HCT116 (cell line): Measurements from ENCODE around the gene NUF2. TPM values are rescaled to one million over a fixed set of nuclear protein-coding genes. Genes with fewer than 3 reads are reported as not detected.

Source experiments
- ATAC-seq: fragments of 200-7000 bp; cut with Tn5 transposase; 2 replicates; pipeline ENCODE4 v1.9.1; 2020; ENCODE audit warnings: mild to moderate bottlenecking, moderate library complexity
- BruUV-seq: library from RNA; stranded (reverse); fragments of 400-500 nt; replicated peaks from 2 replicates; lab custom pipeline; 2021; lab: Mats Ljungman, UMichigan
- CTCF ChIA-PET: fragments of 300-600 bp; sonication (Branson Sonifier 250); formaldehyde crosslinking; loops from one replicate; lab custom pipeline; 2021; ENCODE audit warnings: antibody characterized with exemption; lab: Charles Lee
- POLR2A ChIA-PET: fragments of 300-600, 350-600 bp; sonication (Branson Sonifier 250); formaldehyde crosslinking; loops from one replicate; lab custom pipeline; 2021; ENCODE audit warnings: antibody characterized with exemption; lab: Charles Lee
- RAD21 ChIA-PET, 2 experiments: fragments of 300-600 bp; sonication (Branson Sonifier 250); formaldehyde crosslinking; loops; one replicate each; lab custom pipeline; 2023; ENCODE audit warnings: low total read pairs in 2 of 2; ENCODE audit not compliant: uncharacterized antibody in 2 of 2, unreplicated experiment in 2 of 2, low non-redundant PET in 1 of 2; lab: Charles Lee
- DNase-seq: peaks from one replicate; pipeline ENCODE4 v3.0.0-alpha.2; 2010; ENCODE audit warnings: low read depth, low spot score
- H2AFZ ChIP-seq: fragments of 200-600 bp; shearing (Covaris generic), sonication (generic); 2 replicates; pipeline ENCODE4 v1.6.1; 2017; ENCODE audit warnings: low read depth, mixed run types, mixed read lengths, antibody characterized with exemption, low read length; ENCODE audit not compliant: poor library complexity, severe bottlenecking
- H3K27ac ChIP-seq: 2 replicates; pipeline ENCODE4 v1.5.1; 2012; ENCODE audit warnings: low read depth, low read length
- H3K27me3 ChIP-seq: fragments of 200-600 bp; sonication (generic); 2 replicates; pipeline ENCODE4 v1.6.1; 2016; ENCODE audit warnings: mixed run types, low read length, mixed read lengths; ENCODE audit not compliant: insufficient read depth
- H3K36me3 ChIP-seq, 2 experiments: fragments of 200-500 bp in 1 of 2; fragments of 200-600 bp in 1 of 2; sonication (Bioruptor generic) in 1 of 2; sonication (generic) in 1 of 2; 2 replicates each; pipeline versions ENCODE4 v1.5.1 to v1.6.1; 2014 to 2016; ENCODE audit warnings: low read length in 2 of 2, inconsistent platforms in 1 of 2, mixed read lengths in 1 of 2, mixed run types in 1 of 2; ENCODE audit not compliant: insufficient read depth in 2 of 2, control insufficient read depth in 1 of 2
- H3K4me1 ChIP-seq, 2 experiments: fragments of 200-600 bp in 1 of 2; sonication (generic) in 1 of 2; 2 replicates each; pipeline versions ENCODE4 v1.5.1 to v1.6.1; 2012 to 2017; ENCODE audit warnings: low read length in 2 of 2, inconsistent platforms in 1 of 2, mild to moderate bottlenecking in 1 of 2, mixed read lengths in 1 of 2, mixed run types in 1 of 2, moderate library complexity in 1 of 2; ENCODE audit not compliant: insufficient read depth in 2 of 2, control insufficient read depth in 1 of 2
- H3K4me2 ChIP-seq: fragments of 200-600 bp; sonication (generic); 2 replicates; pipeline ENCODE4 v1.6.1; 2017; ENCODE audit warnings: mixed run types, low read length, mixed read lengths
- H3K4me3 ChIP-seq, 2 experiments: fragments of 200-600 bp in 1 of 2; sonication (generic) in 1 of 2; replicated peaks in 1 of 2; 2 replicates each; pipeline ENCODE4 v1.5.1; 2011 to 2016; ENCODE audit warnings: low read length in 2 of 2, control low read depth in 1 of 2, low read depth in 1 of 2, mild to moderate bottlenecking in 1 of 2, mixed read lengths in 1 of 2, mixed run types in 1 of 2
- H3K79me2 ChIP-seq: fragments of 200-600 bp; sonication (generic); 2 replicates; pipeline ENCODE4 v1.6.1; 2017; ENCODE audit warnings: mild to moderate bottlenecking, mixed run types, low read length, moderate library complexity, mixed read lengths; ENCODE audit not compliant: insufficient read depth
- H3K9ac ChIP-seq: fragments of 200-600 bp; sonication (generic); 2 replicates; pipeline ENCODE4 v1.6.1; 2016; ENCODE audit warnings: low read length, mixed read lengths
- H3K9me2 ChIP-seq: fragments of 200-600 bp; sonication (generic), shearing (Covaris generic); 2 replicates; pipeline ENCODE4 v1.6.1; 2017; ENCODE audit warnings: mixed run types, mild to moderate bottlenecking, moderate library complexity; ENCODE audit not compliant: insufficient read depth
- H3K9me3 ChIP-seq, 2 experiments: fragments of 200-500 bp in 1 of 2; fragments of 200-600 bp in 1 of 2; sonication (Bioruptor generic) in 1 of 2; sonication (generic) in 1 of 2; 2 replicates each; pipeline ENCODE4 v1.6.1; 2014 to 2017; ENCODE audit warnings: low read length in 2 of 2, mixed read lengths in 2 of 2, inconsistent platforms in 1 of 2, low read depth in 1 of 2, mild to moderate bottlenecking in 1 of 2, mixed run types in 1 of 2, moderate library complexity in 1 of 2; ENCODE audit not compliant: control insufficient read depth in 1 of 2, insufficient read depth in 1 of 2
- H4K20me1 ChIP-seq: fragments of 200-600 bp; sonication (generic), shearing (Covaris generic); 2 replicates; pipeline ENCODE4 v1.6.1; 2017; ENCODE audit warnings: mixed run types, mild to moderate bottlenecking, moderate library complexity; ENCODE audit not compliant: insufficient read depth
- ATF3 ChIP-seq: IDR thresholded peaks from 2 replicates; pipeline ENCODE4 v1.6.1; 2012
- CEBPB ChIP-seq: IDR thresholded peaks from 2 replicates; pipeline ENCODE4 v1.6.1; 2012; ENCODE audit warnings: low read depth
- EZH2 ChIP-seq: fragments of 200-600 bp; sonication (generic); IDR thresholded peaks from 2 replicates; pipeline ENCODE4 v1.6.1; 2017; ENCODE audit warnings: antibody characterized with exemption, mixed run types
- EZH2phosphoT487 ChIP-seq: fragments of 200-600 bp; IDR thresholded peaks from 2 replicates; pipeline ENCODE4 v1.6.1; 2018; ENCODE audit warnings: antibody characterized with exemption, borderline replicate concordance
- MAX ChIP-seq: IDR thresholded peaks from 2 replicates; pipeline ENCODE4 v1.6.1; 2012
- POLR2A ChIP-seq: IDR thresholded peaks from 2 replicates; pipeline ENCODE4 v1.7.0; 2011; ENCODE audit warnings: borderline replicate concordance; ENCODE audit not compliant: insufficient read depth, insufficient read length; ENCODE audit errors: extremely low read depth
- POLR2AphosphoS5 ChIP-seq: IDR thresholded peaks from 2 replicates; pipeline ENCODE4 v1.6.1; 2011; ENCODE audit warnings: mild to moderate bottlenecking, low read depth, low read length, moderate library complexity
- RAD21 ChIP-seq: IDR thresholded peaks from 2 replicates; pipeline ENCODE4 v1.6.1; 2012; ENCODE audit warnings: low read depth, mild to moderate bottlenecking
- intact Hi-C: fragments of 100-400 bp; cut with micrococcal nuclease; formaldehyde crosslinking; loops from 2 replicates; pipeline ENCODE4 v1.10.0; 2022
- total RNA-seq: library from RNA; stranded (reverse); gene quantifications from one replicate; pipeline ENCODE4 v1.2.1, GENCODE V29; 2021; ENCODE audit not compliant: unreplicated experiment

The NUF2 gene
- total RNA-seq, 1 experiment from 2014 or later = 37.6 TPM

- no TSS peak for BruUV-seq
- no peak for TF ChIP-seq EZH2phosphoT487
- no peaks in the 10 kb centered on the region for H3K9me2 ChIP-seq
- RAD21 ChIA-PET = no interaction called here
- no peaks in the 10 kb centered on the region for H3K4me1 ChIP-seq
- DNase-seq (no peak), ATAC-seq (no peak)
- H4K20me1 ChIP-seq = no peaks in the 10 kb centered on the region
- H3K4me3 ChIP-seq = no peak overlapping the region
- intact Hi-C loops = no loop called here
- H3K36me3 ChIP-seq = peaks cover 3 to 14% of the 10 kb centered on the region in 2 experiments; a peak in 3 of 4 replicates
- CTCF ChIA-PET = no interaction called here
- no peaks in the 10 kb centered on the region for H3K27me3 ChIP-seq
- H3K79me2 ChIP-seq = no peaks in the 10 kb centered on the region
- H3K4me2 ChIP-seq = no peak overlapping the region
- H3K27ac ChIP-seq = no peak overlapping the region
- no peaks in the 10 kb centered on the region for H3K9me3 ChIP-seq
- POLR2A ChIA-PET = no interaction called here
- H2AFZ ChIP-seq = no peak overlapping the region
- no peak overlapping the region for H3K9ac ChIP-seq
Observed at GRCh38 chr1:163347106-163347505, 25.4 kb downstream of the NUF2 start.

GRCh38 chr1:163351912-163352311 is 30.2 kb downstream of the NUF2 start:
- Histone ChIP-seq H3K4me3 (no peak overlapping the region), H3K9me3 (no peaks in the 10 kb centered on the region), H4K20me1 (no peaks in the 10 kb centered on the region), H3K36me3 (peaks cover 6% of the 10 kb centered on the region in 2 experiments; a peak in 3 of 4 replicates), H3K9ac (no peak overlapping the region)
- ChIA-PET CTCF (no interaction called here), POLR2A (no interaction called here)
- no TSS peak for BruUV-seq
- DNase-seq = no peak
- TF ChIP-seq POLR2AphosphoS5 (no peak), POLR2A (no peak), RAD21 (no peak), ATF3 (no peak), CEBPB (no peak), EZH2 (no peak), MAX (no peak)
- TF ChIP-seq, all 23 proteins: peak for 0
- Histone ChIP-seq H3K4me1 (no peaks in the 10 kb centered on the region), H3K4me2 (no peak overlapping the region), H3K9me2 (no peaks in the 10 kb centered on the region), H3K79me2 (no peaks in the 10 kb centered on the region), H3K27ac (no peak overlapping the region), H3K27me3 (no peaks in the 10 kb centered on the region), H2AFZ (no peak overlapping the region)
- RAD21 ChIA-PET = no interaction called here
- intact Hi-C loops = no loop called here
- ATAC-seq = no peak
